Measurements from ENCODE around the gene TASL. TPM values are rescaled to one million over a fixed set of nuclear protein-coding genes. Genes with fewer than 3 reads are reported as not detected.

TASL gene
- total and polyA plus RNA-seq, 10 donors, result 6.5 to 23.4 (median 11.2) TPM

GRCh38 chrX:30586516-30586915 is 8.9 kb upstream of the TASL start:
- intact Hi-C loops (cut with DNase I; ENCODE audit: low total_unique reads), result no loop called here
- 36 to 100% (median 43%) methylated on average over 1 of the region's 1 CpG for WGBS, 5 donors

DNA sequence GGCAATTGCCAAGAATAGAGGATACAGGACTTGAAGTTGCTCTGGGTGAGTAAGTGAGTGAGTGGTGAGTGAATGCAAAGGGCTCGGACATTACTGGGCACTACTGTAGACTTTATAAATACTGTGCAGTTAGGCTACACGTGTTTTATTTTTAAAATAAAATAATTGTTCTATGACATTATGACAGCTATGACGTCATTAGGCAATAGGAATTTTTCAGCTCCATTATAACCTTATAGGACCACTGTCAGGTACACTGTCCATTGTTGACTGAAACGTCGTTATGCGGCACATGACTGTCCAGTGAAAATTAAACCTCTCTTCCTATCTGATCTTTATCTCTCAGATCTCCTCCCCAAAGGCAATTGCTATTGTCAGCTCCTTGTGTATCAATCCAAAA is 5.1 kb upstream of the TASL start:
- Histone ChIP-seq H3K9me3 (peaks cover 0 to 3% (median 0%) of the 10 kb centered on the region in 8 donors), H3K4me1 (peaks cover 0 to 8% (median 0%) of the 10 kb centered on the region in 6 donors), H3K27ac (no peak overlapping the region), H3K27me3 (replicated peaks in 1 of 7) (no peaks in the 10 kb centered on the region), H3K36me3 (no peaks in the 10 kb centered on the region), H3K4me3 (no peak overlapping the region)
- intact Hi-C loops (cut with DNase I; ENCODE audit: low total_unique reads), result no loop called here
- 80 to 94% (median 91%) methylated on average over 6 of the region's 6 CpGs for WGBS, 5 donors
- TF ChIP-seq CTCF (IDR thresholded peaks at IDR 0.05 in 8 of 11, conservative IDR thresholded peaks at IDR 0.05 in 3 of 11), result no peak
- TF ChIP-seq POLR2AphosphoS5 (IDR thresholded peaks at IDR 0.05), result no peak
- TF ChIP-seq POLR2A (IDR thresholded peaks at IDR 0.05), result no peak
- DNase-seq, result no peak

More at GRCh38 chrX:30586516-30586915, 8.9 kb upstream of the TASL start:
- Histone ChIP-seq H3K27me3 (replicated peaks in 1 of 7) (no peaks in the 10 kb centered on the region), H3K27ac (no peak overlapping the region), H3K36me3 (no peaks in the 10 kb centered on the region), H3K9me3 (peaks cover 0 to 3% (median 0%) of the 10 kb centered on the region in 8 donors), H3K4me3 (no peak overlapping the region), H3K4me1 (peaks cover 0 to 21% (median 10%) of the 10 kb centered on the region in 6 donors)
- TF ChIP-seq POLR2AphosphoS5 (IDR thresholded peaks at IDR 0.05) (no peak), CTCF (IDR thresholded peaks at IDR 0.05 in 8 of 11, conservative IDR thresholded peaks at IDR 0.05 in 3 of 11) (no peak), POLR2A (IDR thresholded peaks at IDR 0.05) (no peak)
- DNase-seq, result no peak

- H3K4me3 ChIP-seq, result no peak overlapping the region
- intact Hi-C loops (cut with DNase I; ENCODE audit: low total_unique reads), result no loop called here
- peaks cover 0 to 11% (median 0%) of the 10 kb centered on the region in 6 donors for H3K4me1 ChIP-seq
- H3K27ac ChIP-seq, result no peak overlapping the region
- WGBS, 5 donors, result 67 to 85% (median 78%) methylated on average over 2 of the region's 2 CpGs
- H3K27me3 ChIP-seq (replicated peaks in 1 of 7), result no peaks in the 10 kb centered on the region
- no peak for TF ChIP-seq POLR2A (IDR thresholded peaks at IDR 0.05)
- TF ChIP-seq CTCF (IDR thresholded peaks at IDR 0.05 in 8 of 11, conservative IDR thresholded peaks at IDR 0.05 in 3 of 11), result no peak
- no peak for TF ChIP-seq POLR2AphosphoS5 (IDR thresholded peaks at IDR 0.05)
- no peak for DNase-seq
- no peaks in the 10 kb centered on the region for H3K36me3 ChIP-seq
- H3K9me3 ChIP-seq, result no peaks in the 10 kb centered on the region
These were observed 3.1 kb upstream of the TASL start for GRCh38 chrX:30580641-30581040.

GRCh38 chrX:30576881-30577280 is 685 bp downstream of the TASL start:
- Histone ChIP-seq H3K4me3 (peak overlapping the region; percentile 13 to 68 (median 27)), H3K36me3 (no peaks in the 10 kb centered on the region), H3K27ac (peak overlapping the region; percentile 73 to 88 (median 82)), H3K27me3 (replicated peaks in 1 of 7) (no peaks in the 10 kb centered on the region), H3K4me1 (peaks cover 0 to 44% (median 0%) of the 10 kb centered on the region in 6 donors), H3K9me3 (no peaks in the 10 kb centered on the region)
- no peak for DNase-seq
- no peak for TF ChIP-seq CTCF (IDR thresholded peaks at IDR 0.05 in 8 of 11, conservative IDR thresholded peaks at IDR 0.05 in 3 of 11)
- no peak for TF ChIP-seq POLR2AphosphoS5 (IDR thresholded peaks at IDR 0.05)
- TF ChIP-seq POLR2A (IDR thresholded peaks at IDR 0.05), result no peak
- intact Hi-C loops (cut with DNase I; ENCODE audit: low total_unique reads), result no loop called here
- 30 to 56% (median 47%) methylated on average over 8 of the region's 8 CpGs for WGBS, 5 donors

All from spleen (tissue), 11 donors.